Amniotic epithelial cell (primary cell): ENCODE data around the gene TGFBRAP1.
A peak's percentile ranks its signal among the peaks of the same experiment; 100 is the strongest.
"Not testable (repeated sequence)": the region's sequence is repeated elsewhere in the genome, so short reads cannot be mapped to it uniquely, and the experiment has no call there.

Experiments used
- DNase-seq: peaks from one replicate; pipeline ENCODE4 v3.0.0-alpha.2; 2010; ENCODE audit warnings: low read depth

Gene TGFBRAP1

GRCh38 chr2:105344704-105345345 lies 15.3 kb upstream of the TGFBRAP1 start:
- DNase-seq: peak; percentile 49

- no peak for DNase-seq
These were observed 9.9 kb upstream of the TGFBRAP1 start for GRCh38 chr2:105339414-105339813.

- DNase-seq: no peak
These were observed 8.5 kb upstream of the TGFBRAP1 start for GRCh38 chr2:105338020-105338385.

GRCh38 chr2:105337122-105338019 lies 7.8 kb upstream of the TGFBRAP1 start, which contains the start of gene C2orf49:
Gene C2orf49, plus strand, starts transcription at chr2:105337540. Its CDS starts 48 bp downstream, at chr2:105337588.
- DNase-seq: peak; percentile 77

- DNase-seq: no peak
These were observed 7.2 kb upstream of the TGFBRAP1 start for GRCh38 chr2:105336786-105337121.

- DNase-seq: no peak
These were observed 5.9 kb upstream of the TGFBRAP1 start for GRCh38 chr2:105335469-105335868.

GRCh38 chr2:105334211-105334610 lies 4.7 kb upstream of the TGFBRAP1 start:
- DNase-seq: no peak

GRCh38 chr2:105330681-105331375 lies 1.3 kb upstream of the TGFBRAP1 start:
- no peak for DNase-seq

GRCh38 chr2:105329197-105329554 lies 359 bp downstream of the TGFBRAP1 start:
- DNase-seq: no peak

GRCh38 chr2:105328281-105329196 lies 996 bp downstream of the TGFBRAP1 start:
- DNase-seq: peak; percentile 42

GRCh38 chr2:105327690-105328089 lies 1.8 kb downstream of the TGFBRAP1 start:
- peak; percentile 57 for DNase-seq

- DNase-seq: not testable (repeated sequence)
These were observed 2.3 kb downstream of the TGFBRAP1 start for GRCh38 chr2:105327271-105327670.

- peak; percentile 86 for DNase-seq
These were observed 4.1 kb downstream of the TGFBRAP1 start for GRCh38 chr2:105325389-105325963.

GRCh38 chr2:105324732-105325131 lies 4.8 kb downstream of the TGFBRAP1 start:
- DNase-seq: peak; percentile 94

GRCh38 chr2:105324101-105324500 lies 5.4 kb downstream of the TGFBRAP1 start:
- no peak for DNase-seq

- DNase-seq: no peak
These were observed 6.4 kb downstream of the TGFBRAP1 start for GRCh38 chr2:105323111-105323510.

- peak; percentile 33 for DNase-seq
These were observed 7.5 kb downstream of the TGFBRAP1 start for GRCh38 chr2:105321875-105322646.

- no peak for DNase-seq
These were observed 8.8 kb downstream of the TGFBRAP1 start for GRCh38 chr2:105320651-105321215.

- no peak for DNase-seq
These were observed 11.6 kb downstream of the TGFBRAP1 start for GRCh38 chr2:105317937-105318336.

GRCh38 chr2:105315314-105315713 lies 14.2 kb downstream of the TGFBRAP1 start:
- DNase-seq: no peak
